SK-N-SH (cell line): Measurements from ENCODE around the gene ADAMTS17. TPM values are rescaled to one million over a fixed set of nuclear protein-coding genes. Genes with fewer than 3 reads are reported as not detected.

Experiments used
- CTCF ChIA-PET: fragments of 300-600, 350-600 bp; formaldehyde crosslinking; extraction: SDS; loops from one replicate; lab custom pipeline; 2021; lab: Yijun Ruan, JAX
- POLR2A ChIA-PET: fragments of 350-600 bp; sonication (Branson Sonifier 250); formaldehyde crosslinking; extraction: SDS; loops from one replicate; lab custom pipeline; 2020; ENCODE audit warnings: antibody characterized with exemption, inconsistent platforms; lab: Yijun Ruan, JAX
- DNase-seq: peaks from one replicate; pipeline ENCODE4 v3.0.0; 2012
- H2AFZ ChIP-seq: fragments of 200-600 bp; sonication (generic); 2 replicates; pipeline ENCODE4 v1.8.1; 2016; ENCODE audit warnings: antibody characterized with exemption, mild to moderate bottlenecking, low read depth
- H3F3A ChIP-seq: fragments of 200-600 bp; sonication (generic); replicated peaks from 2 replicates; pipeline ENCODE3; 2016; ENCODE audit warnings: antibody characterized with exemption, mild to moderate bottlenecking; ENCODE audit not compliant: insufficient read depth
- H3K27ac ChIP-seq, 2 experiments: fragments of 200-500 bp in 1 of 2; fragments of 200-600 bp in 1 of 2; sonication (Bioruptor generic) in 1 of 2; sonication (generic), shearing (Covaris generic) in 1 of 2; 2 replicates each; pipeline versions ENCODE4 v1.5.1 to v1.6.1; 2014 to 2016; ENCODE audit warnings: low read depth in 2 of 2, inconsistent platforms in 1 of 2, low read length in 1 of 2, mild to moderate bottlenecking in 1 of 2, mixed read lengths in 1 of 2
- H3K27me3 ChIP-seq: fragments of 200-600 bp; sonication (generic), shearing (Covaris generic); 2 replicates; pipeline ENCODE4 v1.6.1; 2016; ENCODE audit warnings: mixed run types; ENCODE audit not compliant: insufficient read depth
- H3K36me3 ChIP-seq, 2 experiments: fragments of 200-500 bp in 1 of 2; fragments of 200-600 bp in 1 of 2; sonication (Bioruptor generic) in 1 of 2; sonication (generic) in 1 of 2; replicated peaks in 1 of 2; 2 replicates each; pipeline versions ENCODE3 to v1.5.1; 2014 to 2016; ENCODE audit warnings: low read length in 1 of 2, mild to moderate bottlenecking in 1 of 2; ENCODE audit not compliant: insufficient read depth in 2 of 2, control insufficient read depth in 1 of 2
- H3K4me1 ChIP-seq, 2 experiments: fragments of 200-500 bp in 1 of 2; fragments of 200-600 bp in 1 of 2; sonication (Bioruptor generic) in 1 of 2; sonication (generic), shearing (Covaris generic) in 1 of 2; 2 replicates each; pipeline versions ENCODE4 v1.5.1 to v1.6.1; 2014 to 2016; ENCODE audit warnings: low read depth in 1 of 2, low read length in 1 of 2, mixed run types in 1 of 2; ENCODE audit not compliant: insufficient read depth in 2 of 2, control insufficient read depth in 1 of 2
- H3K4me2 ChIP-seq: fragments of 200-600 bp; sonication (generic), shearing (Covaris generic); 2 replicates; pipeline ENCODE4 v1.6.1; 2017; ENCODE audit warnings: mixed run types
- H3K4me3 ChIP-seq, 2 experiments: fragments of 200-500 bp in 1 of 2; fragments of 200-600 bp in 1 of 2; sonication (Bioruptor generic) in 1 of 2; sonication (generic), shearing (Covaris generic) in 1 of 2; 2 replicates each; pipeline versions ENCODE4 v1.5.1 to v1.8.1; 2014 to 2016; ENCODE audit warnings: low read depth in 2 of 2, inconsistent platforms in 1 of 2, low read length in 1 of 2, mild to moderate bottlenecking in 1 of 2, mixed read lengths in 1 of 2, moderate library complexity in 1 of 2
- H3K79me2 ChIP-seq: fragments of 200-600 bp; sonication (generic); 2 replicates; pipeline ENCODE4 v1.8.1; 2017; ENCODE audit warnings: mild to moderate bottlenecking; ENCODE audit not compliant: insufficient read depth
- H3K9ac ChIP-seq: fragments of 200-600 bp; sonication (generic); 2 replicates; pipeline ENCODE4 v1.6.1; 2017; ENCODE audit warnings: mixed run types
- H3K9me2 ChIP-seq: fragments of 200-600 bp; sonication (generic); 2 replicates; pipeline ENCODE4 v1.6.1; 2017; ENCODE audit warnings: mixed run types
- H3K9me3 ChIP-seq: fragments of 200-600 bp; sonication (generic); 2 replicates; pipeline ENCODE4 v1.6.1; 2017; ENCODE audit warnings: mixed run types, mild to moderate bottlenecking, moderate library complexity
- H4K20me1 ChIP-seq: fragments of 200-600 bp; sonication (generic); 2 replicates; pipeline ENCODE4 v1.6.1; 2017; ENCODE audit warnings: mild to moderate bottlenecking, mixed run types; ENCODE audit not compliant: insufficient read depth
- CTCF ChIP-seq: fragments of 200-600 bp; sonication (generic); IDR thresholded peaks from 2 replicates; pipeline ENCODE4 v1.6.1; 2017; ENCODE audit warnings: antibody characterized with exemption, mild to moderate bottlenecking, moderate library complexity
- EP300 ChIP-seq, 2 experiments: IDR thresholded peaks; 2 replicates each; pipeline versions ENCODE4 v1.4.0 to v1.6.1; 2012; ENCODE audit warnings: borderline replicate concordance in 1 of 2, low read depth in 1 of 2, low read length in 1 of 2
- EZH2phosphoT487 ChIP-seq: fragments of 200-600 bp; sonication (generic); IDR thresholded peaks from 2 replicates; pipeline ENCODE4 v1.6.1; 2017; ENCODE audit warnings: low read depth, mixed run types, mild to moderate bottlenecking, antibody characterized with exemption, moderate library complexity, borderline replicate concordance
- FOSL2 ChIP-seq: IDR thresholded peaks from 2 replicates; pipeline ENCODE4 v1.4.0; 2012; ENCODE audit warnings: low read depth, mild to moderate bottlenecking, moderate library complexity, borderline replicate concordance
- GATA2 ChIP-seq: sonication (generic); formaldehyde crosslinking; IDR thresholded peaks from 2 replicates; pipeline ENCODE4 v1.5.0; 2020; ENCODE audit warnings: mild to moderate bottlenecking, missing genetic modification reagents
- JUND ChIP-seq: IDR thresholded peaks from 2 replicates; pipeline ENCODE4 v1.4.0; 2012
- MEF2A ChIP-seq: IDR thresholded peaks from 2 replicates; pipeline ENCODE4 v1.4.0; 2012; ENCODE audit warnings: low read depth, borderline replicate concordance
- NRF1 ChIP-seq: IDR thresholded peaks from 2 replicates; pipeline ENCODE4 v1.6.1; 2012; ENCODE audit warnings: low read depth, mild to moderate bottlenecking, low read length
- PBX3 ChIP-seq: IDR thresholded peaks from 2 replicates; pipeline ENCODE4; 2012
- RAD21 ChIP-seq: IDR thresholded peaks from 2 replicates; pipeline ENCODE4 v1.6.1; 2012; ENCODE audit warnings: mild to moderate bottlenecking, low read length
- RCOR1 ChIP-seq: fragments of 150-350 bp; IDR thresholded peaks from 2 replicates; pipeline ENCODE4 v1.6.1; 2017; ENCODE audit warnings: antibody characterized with exemption, low read length
- REST ChIP-seq: IDR thresholded peaks from 2 replicates; pipeline ENCODE4 v1.6.1; 2012; ENCODE audit warnings: mild to moderate bottlenecking, low read depth, low read length, moderate library complexity
- RFX5 ChIP-seq: IDR thresholded peaks from 2 replicates; pipeline ENCODE4 v1.6.1; 2012; ENCODE audit warnings: mild to moderate bottlenecking, improper control_type of control experiment, low read length
- RXRA ChIP-seq: IDR thresholded peaks from 2 replicates; pipeline ENCODE4 v1.4.0; 2012; ENCODE audit warnings: low read depth, mild to moderate bottlenecking, borderline replicate concordance
- SMC3 ChIP-seq: IDR thresholded peaks from 2 replicates; pipeline ENCODE4 v1.6.1; 2012; ENCODE audit warnings: low read depth, low read length, improper control_type of control experiment
- TAF1 ChIP-seq: IDR thresholded peaks from 2 replicates; pipeline ENCODE4 v1.6.1; 2012; ENCODE audit warnings: low read depth, mild to moderate bottlenecking, low read length, moderate library complexity, borderline replicate concordance
- TCF12 ChIP-seq: IDR thresholded peaks from 2 replicates; pipeline ENCODE4 v1.4.0; 2012
- TEAD4 ChIP-seq: IDR thresholded peaks from 2 replicates; pipeline ENCODE4 v1.4.0; 2012; ENCODE audit warnings: mild to moderate bottlenecking, borderline replicate concordance; ENCODE audit not compliant: insufficient read depth
- USF2 ChIP-seq: fragments of 150-350 bp; IDR thresholded peaks from 2 replicates; pipeline ENCODE4 v1.6.1; 2017; ENCODE audit warnings: antibody characterized with exemption, low read length, low read depth, borderline replicate concordance
- ZBTB33 ChIP-seq: IDR thresholded peaks from 2 replicates; pipeline ENCODE4 v1.4.0; 2012; ENCODE audit warnings: low read depth, borderline replicate concordance
- WGBS: methylation state at CpG from one replicate; pipeline ENCODE4 v1.1.6; 2017; ENCODE audit warnings: low lambda C conversion rate; 5-methylcytosine and 5-hydroxymethylcytosine counted together
- polyA plus RNA-seq, 3 experiments: library from polyadenylated mRNA; depleted of rRNA; stranded (reverse); fragments of >200 nt; gene quantifications; 2 replicates each; pipeline ENCODE4 v1.2.3, GENCODE V29; 2012

The ADAMTS17 gene
- polyA plus RNA-seq, 1 of the 3 experiments (the other 2 are of a cell fraction) = not detected

GRCh38 chr15:100255644-100256043 is 86.1 kb downstream of the ADAMTS17 start:
- Histone ChIP-seq H3K4me3 (no peak overlapping the region), H3K27ac (no peak overlapping the region), H3K79me2 (no peaks in the 10 kb centered on the region), H3K4me2 (no peak overlapping the region), H3K4me1 (no peaks in the 10 kb centered on the region), H3K9me2 (no peaks in the 10 kb centered on the region), H3K9ac (no peak overlapping the region), H3K9me3 (no peaks in the 10 kb centered on the region), H3K36me3 (no peaks in the 10 kb centered on the region), H2AFZ (no peak overlapping the region), H3F3A (no peaks in the 10 kb centered on the region), H4K20me1 (no peaks in the 10 kb centered on the region), H3K27me3 (no peaks in the 10 kb centered on the region)
- no peak for TF ChIP-seq NRF1
- TF ChIP-seq CTCF = no peak
- no peak for TF ChIP-seq RAD21
- no peak for TF ChIP-seq RCOR1
- no peak for TF ChIP-seq TCF12
- no peak for TF ChIP-seq GATA2
- TF ChIP-seq SMC3 = no peak
- TF ChIP-seq RXRA = no peak
- no peak for TF ChIP-seq EP300 (IDR thresholded peaks at IDR 0.05; ENCODE audit: borderline replicate concordance in 1 of 2, low read depth in 1 of 2, low read length in 1 of 2)
- no peak for TF ChIP-seq PBX3
- no peak for TF ChIP-seq REST
- TF ChIP-seq USF2 = no peak
- no peak for TF ChIP-seq MEF2A
- no peak for TF ChIP-seq JUND
- TF ChIP-seq ZBTB33 = no peak
- no peak for TF ChIP-seq EZH2phosphoT487
- TF ChIP-seq FOSL2 = no peak
- TF ChIP-seq TEAD4 = no peak
- no peak for TF ChIP-seq RFX5
- TF ChIP-seq TAF1 = no peak
- POLR2A ChIA-PET = no interaction called here
- CTCF ChIA-PET = no interaction called here
- WGBS = 38% methylated on average over 4 of the region's 6 CpGs
- DNase-seq = no peak
